B cell (primary cell): ENCODE results near the gene RPP30. TPM values are rescaled to one million over a fixed set of nuclear protein-coding genes. Genes with fewer than 3 reads are reported as not detected.

ENCODE experiments used
- ATAC-seq: fragments of 200-7000 bp; cut with Tn5 transposase; one replicate; pipeline ENCODE4 v1.10.0; 2021; ENCODE audit warnings: low read depth, mild to moderate bottlenecking, moderate number of reproducible peaks, moderate library complexity
- CTCF ChIA-PET: fragments of 350-600 bp; sonication (Branson Sonifier 250); formaldehyde crosslinking; loops from one replicate; lab custom pipeline; 2021; ENCODE audit warnings: antibody characterized with exemption, inconsistent platforms; lab: Charles Lee
- POLR2A ChIA-PET: fragments of 350-600 bp; sonication (Branson Sonifier 250); formaldehyde crosslinking; loops from one replicate; lab custom pipeline; 2021; ENCODE audit warnings: antibody characterized with exemption; lab: Charles Lee
- DNase-seq: peaks from one replicate; pipeline ENCODE4 v3.0.0; 2013
- H2AFZ ChIP-seq: 2 replicates; pipeline ENCODE4 v1.6.1; 2012; ENCODE audit warnings: mild to moderate bottlenecking, low read depth, low read length; ENCODE audit not compliant: insufficient read depth, poor library complexity, severe bottlenecking
- H3K27ac ChIP-seq, 2 donors: 1 replicate in 1 of 2; 2 replicates in 1 of 2; pipeline ENCODE4 v1.5.1; 2012 to 2013; ENCODE audit warnings: low read length in 2 of 2, mild to moderate bottlenecking in 2 of 2, moderate library complexity in 1 of 2
- H3K27me3 ChIP-seq, 4 experiments: fragments of 200-600 bp in 1 of 4; sonication (generic) in 1 of 4; replicated peaks in 1 of 4; 1 replicate in 2 of 4; 2 replicates in 2 of 4; pipeline versions ENCODE4 v1.6.1 to v1.7.0; 2013 to 2016; ENCODE audit warnings: low read length in 3 of 4, mild to moderate bottlenecking in 2 of 4, mixed read lengths in 1 of 4, moderate library complexity in 1 of 4; ENCODE audit not compliant: insufficient read depth in 4 of 4, control insufficient read depth in 3 of 4; ENCODE audit errors: control extremely low read depth in 1 of 4
- H3K36me3 ChIP-seq, 2 experiments: replicated peaks in 1 of 2; 1 replicate in 1 of 2; 2 replicates in 1 of 2; pipeline versions ENCODE4 v1.6.1 to v1.7.1; 2013; ENCODE audit warnings: low read length in 1 of 2; ENCODE audit not compliant: insufficient read depth in 2 of 2, control insufficient read depth in 1 of 2; ENCODE audit errors: control extremely low read depth in 1 of 2, extremely low read depth in 1 of 2
- H3K4me1 ChIP-seq, 2 donors: fragments of 200-600 bp in 1 of 2; sonication (generic) in 1 of 2; 1 replicate in 1 of 2; 2 replicates in 1 of 2; pipeline versions ENCODE4 v1.5.1 to v1.6.1; 2013 to 2017; ENCODE audit warnings: low read length in 2 of 2; ENCODE audit not compliant: control insufficient read depth in 2 of 2, insufficient read depth in 2 of 2
- H3K4me2 ChIP-seq: replicated peaks from 2 replicates; pipeline ENCODE3; 2012; ENCODE audit warnings: mild to moderate bottlenecking, low read depth, low read length; ENCODE audit not compliant: poor library complexity, severe bottlenecking
- H3K4me3 ChIP-seq, 5 experiments: fragments of 200-600 bp in 1 of 5; sonication (generic) in 1 of 5; 1 replicate in 3 of 5; 2 replicates in 2 of 5; pipeline versions ENCODE4 v1.5.1 to v1.7.0; 2011 to 2016; ENCODE audit warnings: low read length in 4 of 5, mild to moderate bottlenecking in 4 of 5, low read depth in 2 of 5, control low read depth in 1 of 5, moderate library complexity in 1 of 5; ENCODE audit not compliant: insufficient read depth in 1 of 5; ENCODE audit errors: control extremely low read depth in 1 of 5, extremely low read depth in 1 of 5
- H3K79me2 ChIP-seq: fragments of 200-600 bp; sonication (generic); one replicate; pipeline ENCODE4 v1.6.0; 2016; ENCODE audit warnings: low read length; ENCODE audit not compliant: control insufficient read depth, insufficient read depth
- H3K9ac ChIP-seq: fragments of 200-600 bp; sonication (generic); 2 replicates; pipeline ENCODE4 v1.6.1; 2017; ENCODE audit warnings: mild to moderate bottlenecking, low read length, moderate library complexity
- H3K9me3 ChIP-seq, 3 donors: one replicate each; pipeline versions ENCODE4 v1.6.1 to v1.7.1; 2013; ENCODE audit warnings: low read length in 2 of 3; ENCODE audit not compliant: control insufficient read depth in 2 of 3, insufficient read depth in 1 of 3; ENCODE audit errors: control extremely low read depth in 1 of 3
- H4K20me1 ChIP-seq: 2 replicates; pipeline ENCODE4 v1.6.0; 2012; ENCODE audit warnings: mild to moderate bottlenecking, low read length; ENCODE audit not compliant: insufficient read depth, control insufficient read depth, poor library complexity, severe bottlenecking
- H3K27ac Mint-ChIP-seq: one replicate; pipeline ENCODE4 v1.8.0; 2021; ENCODE audit warnings: mixed read lengths
- H3K27me3 Mint-ChIP-seq: one replicate; pipeline ENCODE4 v1.8.0; 2021; ENCODE audit warnings: mixed read lengths
- H3K4me1 Mint-ChIP-seq: one replicate; pipeline ENCODE4 v1.8.0; 2021; ENCODE audit warnings: mixed read lengths
- H3K4me3 Mint-ChIP-seq: one replicate; pipeline ENCODE4 v1.8.0; 2021; ENCODE audit warnings: mixed read lengths
- H3K9me3 Mint-ChIP-seq: one replicate; pipeline ENCODE4 v1.8.0; 2022; ENCODE audit warnings: mixed read lengths; ENCODE audit not compliant: insufficient read depth
- CTCF ChIP-seq: fragments of 200-600 bp; IDR thresholded peaks from one replicate; pipeline ENCODE4 v1.8.0; 2022; ENCODE audit warnings: antibody characterized with exemption, mild to moderate bottlenecking
- EZH2 ChIP-seq: IDR thresholded peaks from 2 replicates; pipeline ENCODE4 v1.6.1; 2012; ENCODE audit warnings: borderline replicate concordance, low read depth, mild to moderate bottlenecking, moderate library complexity, low read length; ENCODE audit not compliant: insufficient read depth, poor library complexity, severe bottlenecking
- WGBS: methylation state at CpG from one replicate; pipeline ENCODE4 v1.1.5; 2013; ENCODE audit warnings: missing lambda C conversion rate; ENCODE audit not compliant: insufficient coverage; 5-methylcytosine and 5-hydroxymethylcytosine counted together
- intact Hi-C: fragments of 100-400 bp; cut with micrococcal nuclease; formaldehyde crosslinking; loops from one replicate; pipeline ENCODE4 v1.10.0; 2022
- polyA plus RNA-seq: library from polyadenylated mRNA; depleted of rRNA; stranded (reverse); fragments of >200 nt; gene quantifications from 2 replicates; pipeline ENCODE4 v1.2.3, GENCODE V29; 2012
- total RNA-seq, 2 donors: library from RNA; stranded (reverse); fragments of 120-200 nt in 1 of 2; gene quantifications; 1 replicate in 1 of 2; 2 replicates in 1 of 2; pipeline versions ENCODE4 v1.2.3 to v1.2.4, GENCODE V29; 2013 to 2022

Gene RPP30
- total and polyA plus RNA-seq, 2 donors (not counting 1 experiment from before 2014, with no cell fraction given) = 28.2 to 41.7 TPM

- DNase-seq (no peak), ATAC-seq (no peak)
- CTCF ChIA-PET = interaction anchor here (0.6 to 0.7 kb wide), 2 partner anchors 10 to 205 kb away, joined by 3 read pairs; no protein-coding TSS in a partner anchor
- TF ChIP-seq EZH2 (no peak), CTCF (no peak)
- H3K27me3 Mint-ChIP-seq = no peaks in the 10 kb centered on the region
- Histone ChIP-seq H3K36me3 (peaks cover 7 to 61% of the 10 kb centered on the region in 2 experiments), H3K9ac (no peak overlapping the region), H3K4me2 (no peak overlapping the region), H3K27ac (no peak overlapping the region), H3K4me1 (no peaks in the 10 kb centered on the region), H3K9me3 (no peaks in the 10 kb centered on the region), H3K27me3 (no peaks in the 10 kb centered on the region), H2AFZ (no peak overlapping the region), H4K20me1 (no peaks in the 10 kb centered on the region), H3K79me2 (no peaks in the 10 kb centered on the region), H3K4me3 (no peak overlapping the region)
- POLR2A ChIA-PET = no interaction called here
- no peaks in the 10 kb centered on the region for H3K4me1 Mint-ChIP-seq
- WGBS = 83% methylated on average over 1 of the region's 3 CpGs
- no peaks in the 10 kb centered on the region for H3K9me3 Mint-ChIP-seq
- intact Hi-C loops = no loop called here
- H3K4me3 Mint-ChIP-seq = no peak overlapping the region
- no peak overlapping the region for H3K27ac Mint-ChIP-seq
Measured at GRCh38 chr10:90884431-90884830, 12.7 kb downstream of the RPP30 start.

GRCh38 chr10:90885176-90885575, 13.4 kb downstream of the RPP30 start:
- CTCF ChIA-PET = no interaction called here
- Histone ChIP-seq H3K4me2 (no peak overlapping the region), H2AFZ (no peak overlapping the region), H3K79me2 (no peaks in the 10 kb centered on the region), H3K4me1 (no peaks in the 10 kb centered on the region), H3K27me3 (no peaks in the 10 kb centered on the region), H3K9me3 (no peaks in the 10 kb centered on the region), H3K27ac (no peak overlapping the region), H3K9ac (no peak overlapping the region), H3K4me3 (no peak overlapping the region), H3K36me3 (peaks cover 6 to 62% of the 10 kb centered on the region in 2 experiments), H4K20me1 (no peaks in the 10 kb centered on the region)
- TF ChIP-seq EZH2 = no peak
- no peak for TF ChIP-seq CTCF
- POLR2A ChIA-PET = no interaction called here
- ATAC-seq = no peak
- no peaks in the 10 kb centered on the region for H3K9me3 Mint-ChIP-seq
- intact Hi-C loops = no loop called here
- WGBS = no CpG with 5 or more reads among the region's 1 CpG
- no peak overlapping the region for H3K27ac Mint-ChIP-seq
- H3K4me1 Mint-ChIP-seq = no peaks in the 10 kb centered on the region
- no peak for DNase-seq
- no peaks in the 10 kb centered on the region for H3K27me3 Mint-ChIP-seq
- H3K4me3 Mint-ChIP-seq = no peak overlapping the region
